NCI-H1436 (cell line): Measurements from ENCODE around the gene CHMP4B.

Experiments used
- DNase-seq: peaks from one replicate; lab custom pipeline; 2025; lab: John Stamatoyannopoulos, UW

CHMP4B gene

GRCh38 chr20:33821270-33821836, 10.2 kb downstream of the CHMP4B start:
- DNase-seq = no peak

- no peak for DNase-seq
These were observed 11.3 kb downstream of the CHMP4B start for GRCh38 chr20:33822423-33822822.

GRCh38 chr20:33822991-33823390, 11.8 kb downstream of the CHMP4B start:
- no peak for DNase-seq

GRCh38 chr20:33824852-33825251, 13.7 kb downstream of the CHMP4B start:
- DNase-seq = no peak

GRCh38 chr20:33825340-33826269, 14.5 kb downstream of the CHMP4B start:
- DNase-seq = no peak

GRCh38 chr20:33826270-33826897, 15.2 kb downstream of the CHMP4B start:
- DNase-seq = no peak

- DNase-seq = no peak
These were observed 16.0 kb downstream of the CHMP4B start for GRCh38 chr20:33827109-33827508.

GRCh38 chr20:33827634-33828325, 16.6 kb downstream of the CHMP4B start:
- no peak for DNase-seq

- DNase-seq = no peak
These were observed 17.2 kb downstream of the CHMP4B start for GRCh38 chr20:33828326-33828844.

GRCh38 chr20:33828967-33829560, 17.9 kb downstream of the CHMP4B start:
- DNase-seq = no peak

- no peak for DNase-seq
These were observed 18.5 kb downstream of the CHMP4B start for GRCh38 chr20:33829636-33830035.

- no peak for DNase-seq
These were observed 19.2 kb downstream of the CHMP4B start for GRCh38 chr20:33830371-33830770.

- no peak for DNase-seq
These were observed 21.1 kb downstream of the CHMP4B start for GRCh38 chr20:33832103-33832804.

- DNase-seq = no peak
These were observed 22.2 kb downstream of the CHMP4B start for GRCh38 chr20:33833333-33833732.

GRCh38 chr20:33835615-33836172, 24.5 kb downstream of the CHMP4B start:
- no peak for DNase-seq

- no peak for DNase-seq
These were observed 25.1 kb downstream of the CHMP4B start for GRCh38 chr20:33836277-33836676.

GRCh38 chr20:33837096-33837830, 26.1 kb downstream of the CHMP4B start:
- DNase-seq = no peak

- DNase-seq = no peak
These were observed 27.1 kb downstream of the CHMP4B start for GRCh38 chr20:33838035-33838864.

- DNase-seq = no peak
These were observed 28.4 kb downstream of the CHMP4B start for GRCh38 chr20:33839591-33839990.
